DOHH2 (cell line): ENCODE results near the gene HHLA2.
"Not testable (repeated sequence)": the region's sequence is repeated elsewhere in the genome, so short reads cannot be mapped to it uniquely, and the experiment has no call there.

Experiments
- CTCF ChIP-seq: fragments of 200-600 bp; sonication (generic); IDR thresholded peaks from one replicate; pipeline ENCODE4 v1.5.1; 2014; ENCODE audit warnings: antibody characterized with exemption, mild to moderate bottlenecking, low read depth, low read length; ENCODE audit not compliant: poor library complexity, severe bottlenecking
- EZH2phosphoT487 ChIP-seq: fragments of 200-600 bp; sonication (generic); IDR thresholded peaks from 2 replicates; pipeline ENCODE4 v1.6.1; 2017; ENCODE audit warnings: borderline replicate concordance, mild to moderate bottlenecking, antibody characterized with exemption, low read length, moderate library complexity, mixed read lengths

DNA sequence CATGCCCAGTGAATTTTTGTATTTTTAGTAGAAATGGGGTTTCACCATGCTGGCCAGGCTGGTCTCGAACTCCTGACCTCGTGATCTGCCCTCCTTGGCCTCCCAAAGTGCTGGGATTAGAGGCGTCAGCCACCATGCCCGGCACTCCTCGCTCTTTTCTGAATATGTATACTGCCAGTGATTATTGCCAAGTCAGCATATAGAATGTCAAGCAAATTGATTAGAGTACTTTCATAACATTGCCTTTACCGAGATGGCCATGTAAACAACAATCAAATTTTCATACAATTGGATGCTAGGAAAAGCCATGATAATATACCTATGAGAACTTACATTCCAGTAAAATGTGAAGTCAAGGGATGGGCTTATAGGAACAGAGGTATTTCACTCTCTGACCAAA is 8.2 kb upstream of the HHLA2 start:
- not testable (repeated sequence) for TF ChIP-seq CTCF, EZH2phosphoT487
